ENCODE measurements around the gene ZCCHC3. TPM values are rescaled to one million over a fixed set of nuclear protein-coding genes. Genes with fewer than 3 reads are reported as not detected.

Gene ZCCHC3
- total and polyA plus RNA-seq, 4 donors, result 10.4 to 27.8 (median 13.6) TPM

DNA sequence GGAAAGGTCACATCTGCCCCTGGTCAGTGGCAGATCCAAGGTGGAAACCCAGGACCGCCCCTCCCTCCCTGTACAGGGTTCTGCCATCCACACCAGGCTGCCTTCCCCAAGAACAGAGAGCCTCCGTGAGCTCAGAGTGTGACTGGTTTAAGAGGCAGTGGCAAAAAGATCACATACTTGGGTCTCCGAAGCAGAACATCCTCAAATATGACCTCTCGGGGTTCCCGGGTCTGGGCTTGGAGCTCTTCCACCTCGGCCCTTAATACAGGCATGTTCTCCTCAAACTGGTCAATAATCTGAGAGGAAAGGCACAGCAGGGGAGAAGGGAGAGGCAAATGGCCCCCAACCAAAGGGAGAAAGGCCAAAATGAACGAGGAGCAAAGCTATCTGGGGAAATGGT lies 21.6 kb upstream of the ZCCHC3 start:
- no peak overlapping the region for H3K27ac ChIP-seq (ENCODE audit: low read depth in 1 of 2, low read length in 1 of 2)
- no peaks in the 10 kb centered on the region for H3K4me1 ChIP-seq (ENCODE audit: control insufficient read depth in 5 of 5, insufficient read depth in 5 of 5, low read length in 5 of 5)
- no peak overlapping the region for H3K4me3 ChIP-seq
- no peak for DNase-seq
- no peak overlapping the region for H3K9ac ChIP-seq (ENCODE audit: insufficient read depth in 1 of 2, low read length in 2 of 2)
- peaks cover 0 to 26% (median 16%) of the 10 kb centered on the region in 4 donors for H3K36me3 ChIP-seq (ENCODE audit: control insufficient read depth in 4 of 4, insufficient read depth in 4 of 4, low read length in 4 of 4)
- no peaks in the 10 kb centered on the region for H3K27me3 ChIP-seq (ENCODE audit: control insufficient read depth in 3 of 3, insufficient read depth in 3 of 3, low read length in 2 of 3)
- ATAC-seq (ENCODE audit: insufficient read depth, low FRiP score), result no peak
- WGBS, 2 donors, result 92 to 93% methylated on average over 7 of the region's 7 CpGs
- H3K9me3 ChIP-seq (ENCODE audit: control insufficient read depth in 4 of 4, insufficient read depth in 3 of 4, low read length in 3 of 4), result peaks cover 0 to 2% (median 0%) of the 10 kb centered on the region in 4 donors
- TF ChIP-seq, protein P1, sequence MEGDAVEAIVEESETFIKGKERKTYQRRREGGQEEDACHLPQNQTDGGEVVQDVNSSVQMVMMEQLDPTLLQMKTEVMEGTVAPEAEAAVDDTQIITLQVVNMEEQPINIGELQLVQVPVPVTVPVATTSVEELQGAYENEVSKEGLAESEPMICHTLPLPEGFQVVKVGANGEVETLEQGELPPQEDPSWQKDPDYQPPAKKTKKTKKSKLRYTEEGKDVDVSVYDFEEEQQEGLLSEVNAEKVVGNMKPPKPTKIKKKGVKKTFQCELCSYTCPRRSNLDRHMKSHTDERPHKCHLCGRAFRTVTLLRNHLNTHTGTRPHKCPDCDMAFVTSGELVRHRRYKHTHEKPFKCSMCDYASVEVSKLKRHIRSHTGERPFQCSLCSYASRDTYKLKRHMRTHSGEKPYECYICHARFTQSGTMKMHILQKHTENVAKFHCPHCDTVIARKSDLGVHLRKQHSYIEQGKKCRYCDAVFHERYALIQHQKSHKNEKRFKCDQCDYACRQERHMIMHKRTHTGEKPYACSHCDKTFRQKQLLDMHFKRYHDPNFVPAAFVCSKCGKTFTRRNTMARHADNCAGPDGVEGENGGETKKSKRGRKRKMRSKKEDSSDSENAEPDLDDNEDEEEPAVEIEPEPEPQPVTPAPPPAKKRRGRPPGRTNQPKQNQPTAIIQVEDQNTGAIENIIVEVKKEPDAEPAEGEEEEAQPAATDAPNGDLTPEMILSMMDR (IDR thresholded peaks at IDR 0.05; ENCODE audit: control extremely low read depth, extremely low read depth), result no peak

DNA sequence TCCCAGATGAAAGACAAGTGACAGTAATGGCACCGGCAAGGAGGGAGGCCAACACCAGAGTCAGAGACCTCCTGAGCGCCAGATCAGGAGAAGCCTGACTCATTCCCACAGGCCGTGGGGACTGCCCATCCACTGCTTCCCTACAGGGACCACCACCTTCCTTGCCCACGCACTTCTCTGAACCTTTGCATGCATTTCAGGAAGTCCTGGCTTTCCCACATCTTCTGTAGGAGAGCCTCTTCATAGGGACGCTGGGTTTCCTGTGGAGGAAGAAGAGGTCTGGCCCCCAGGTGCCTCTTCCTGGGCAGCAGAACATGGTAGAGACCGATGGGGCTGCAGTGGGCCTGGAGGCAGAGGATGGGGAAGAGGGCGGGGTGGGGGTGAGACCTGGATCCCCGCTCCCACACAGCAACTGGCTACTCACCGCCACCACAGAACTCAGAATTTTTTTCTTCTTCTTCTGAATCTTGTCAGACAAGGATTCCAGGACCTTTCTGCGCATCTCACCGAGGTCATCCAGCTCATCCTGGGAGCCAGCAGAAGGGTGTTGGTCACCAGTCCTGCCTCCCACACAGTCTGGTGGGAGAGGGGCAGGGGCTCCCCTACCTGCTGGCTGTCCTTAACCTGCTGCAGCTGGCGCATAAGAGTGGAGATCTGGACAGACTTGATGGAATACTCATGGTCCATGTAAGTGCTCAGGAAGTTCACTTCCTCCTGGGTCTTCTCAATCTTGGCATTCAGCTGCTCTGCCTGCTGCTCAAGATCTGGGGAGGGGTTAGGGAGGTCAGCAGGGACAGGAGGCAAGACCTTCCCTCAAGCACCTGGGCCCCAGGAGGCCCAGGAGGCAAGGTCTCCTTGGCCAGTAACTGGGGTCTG lies 20.5 kb upstream of the ZCCHC3 start:
- TF ChIP-seq, protein P1 (IDR thresholded peaks at IDR 0.05; ENCODE audit: control extremely low read depth, extremely low read depth), result no peak

DNA sequence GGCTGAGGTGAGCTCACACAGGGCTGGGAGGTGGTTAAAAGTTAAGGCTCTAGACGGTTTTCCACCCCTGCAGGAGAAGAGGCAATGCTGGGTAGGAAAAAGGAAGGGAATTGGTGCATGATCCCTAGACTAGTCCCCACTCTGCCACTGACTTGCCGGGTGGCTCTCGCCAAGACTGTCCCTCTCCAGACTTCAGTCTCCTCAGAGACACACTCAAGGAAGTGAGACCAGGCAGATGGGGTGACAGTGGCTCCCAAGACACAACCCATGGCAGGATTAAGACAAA lies 19.9 kb upstream of the ZCCHC3 start:
- no peak for DNase-seq
- 28 to 50% methylated on average over 2 to 3 of the region's 3 CpGs for WGBS, 2 donors
- no peak for ATAC-seq (ENCODE audit: insufficient read depth, low FRiP score)
- H3K36me3 ChIP-seq (ENCODE audit: control insufficient read depth in 4 of 4, insufficient read depth in 4 of 4, low read length in 4 of 4), result peaks cover 0 to 32% (median 19%) of the 10 kb centered on the region in 4 donors
- H3K27ac ChIP-seq (ENCODE audit: low read depth in 1 of 2, low read length in 1 of 2), result no peak overlapping the region
- no peak overlapping the region for H3K9ac ChIP-seq (ENCODE audit: insufficient read depth in 1 of 2, low read length in 2 of 2)
- peaks cover 0 to 2% (median 0%) of the 10 kb centered on the region in 4 donors for H3K9me3 ChIP-seq (ENCODE audit: control insufficient read depth in 4 of 4, insufficient read depth in 3 of 4, low read length in 3 of 4)
- H3K4me1 ChIP-seq (ENCODE audit: control insufficient read depth in 5 of 5, insufficient read depth in 5 of 5, low read length in 5 of 5), result no peaks in the 10 kb centered on the region
- TF ChIP-seq, protein P1 (IDR thresholded peaks at IDR 0.05; ENCODE audit: control extremely low read depth, extremely low read depth), result no peak
- no peak overlapping the region for H3K4me3 ChIP-seq
- no peaks in the 10 kb centered on the region for H3K27me3 ChIP-seq (ENCODE audit: control insufficient read depth in 3 of 3, insufficient read depth in 3 of 3, low read length in 2 of 3)

More for the DNA sequence above, 20.5 kb upstream of the ZCCHC3 start:
- Histone ChIP-seq H3K27ac (ENCODE audit: low read depth in 1 of 2, low read length in 1 of 2) (no peak overlapping the region), H3K9me3 (ENCODE audit: control insufficient read depth in 4 of 4, insufficient read depth in 3 of 4, low read length in 3 of 4) (peaks cover 0 to 2% (median 0%) of the 10 kb centered on the region in 4 donors), H3K4me1 (ENCODE audit: control insufficient read depth in 5 of 5, insufficient read depth in 5 of 5, low read length in 5 of 5) (no peaks in the 10 kb centered on the region), H3K27me3 (ENCODE audit: control insufficient read depth in 3 of 3, insufficient read depth in 3 of 3, low read length in 2 of 3) (no peaks in the 10 kb centered on the region), H3K36me3 (ENCODE audit: control insufficient read depth in 4 of 4, insufficient read depth in 4 of 4, low read length in 4 of 4) (peaks cover 0 to 29% (median 17%) of the 10 kb centered on the region in 4 donors), H3K4me3 (no peak overlapping the region), H3K9ac (ENCODE audit: insufficient read depth in 1 of 2, low read length in 2 of 2) (no peak overlapping the region)
- no peak for DNase-seq
- ATAC-seq (ENCODE audit: insufficient read depth, low FRiP score), result no peak
- 92 to 93% methylated on average over 12 of the region's 12 CpGs for WGBS, 2 donors
